ENCODE data around the gene TCEA2. TPM values are rescaled to one million over a fixed set of nuclear protein-coding genes. Genes with fewer than 3 reads are reported as not detected.

Gene TCEA2
- total RNA-seq, 2 experiments from 2014 or later, result 36.4 to 71.2 TPM

GRCh38 chr20:64113796-64114355, 50.9 kb downstream of the TCEA2 start:
- Histone ChIP-seq H3K9me2 (ENCODE audit: insufficient read depth, low read length) (no peaks in the 10 kb centered on the region), H4K20me1 (ENCODE audit: insufficient read depth, low read length) (no peaks in the 10 kb centered on the region), H3K4me2 (ENCODE audit: low read length) (no peak overlapping the region), H3K4me1 (ENCODE audit: insufficient read depth, low read length, poor library complexity, severe bottlenecking) (no peaks in the 10 kb centered on the region), H3K27ac (ENCODE audit: low read depth, low read length, poor library complexity, severe bottlenecking) (no peak overlapping the region), H2AFZ (ENCODE audit: low read length) (no peak overlapping the region), H3K4me3 (ENCODE audit: low read depth, low read length, poor library complexity, severe bottlenecking) (no peak overlapping the region), H3K36me3 (ENCODE audit: insufficient read depth, low read length) (no peaks in the 10 kb centered on the region), H3K79me2 (ENCODE audit: insufficient read depth, low read depth, low read length) (no peaks in the 10 kb centered on the region), H3K9me3 (ENCODE audit: low read length) (no peaks in the 10 kb centered on the region)
- DNase-seq (ENCODE audit: low spot score), result no peak
- no peak for TF ChIP-seq CTCF (conservative IDR thresholded peaks at IDR 0.05; ENCODE audit: low read length)
- no peak for TF ChIP-seq EZH2phosphoT487 (IDR thresholded peaks at IDR 0.05; ENCODE audit: borderline replicate concordance, low read depth, low read length)
- ChIA-PET CTCF (ENCODE audit: unreplicated experiment) (interaction anchor here (0.7 kb wide), 1 partner anchor 22 kb away, joined by 3 read pairs; no protein-coding TSS in a partner anchor), POLR2A (no interaction called here)
- intact Hi-C loops (cut with micrococcal nuclease; ENCODE audit: unreplicated experiment), result no loop called here
- no TSS peak for BruUV-seq (replicated peaks)

- no peak for TF ChIP-seq EZH2phosphoT487 (IDR thresholded peaks at IDR 0.05; ENCODE audit: borderline replicate concordance, low read depth, low read length)
- TF ChIP-seq CTCF (conservative IDR thresholded peaks at IDR 0.05; ENCODE audit: low read length), result no peak
- Histone ChIP-seq H4K20me1 (ENCODE audit: insufficient read depth, low read length) (no peaks in the 10 kb centered on the region), H3K27ac (ENCODE audit: low read depth, low read length, poor library complexity, severe bottlenecking) (no peak overlapping the region), H3K36me3 (ENCODE audit: insufficient read depth, low read length) (no peaks in the 10 kb centered on the region), H3K9me3 (ENCODE audit: low read length) (no peaks in the 10 kb centered on the region), H3K4me3 (ENCODE audit: low read depth, low read length, poor library complexity, severe bottlenecking) (no peak overlapping the region), H2AFZ (ENCODE audit: low read length) (no peak overlapping the region), H3K79me2 (ENCODE audit: insufficient read depth, low read depth, low read length) (no peaks in the 10 kb centered on the region), H3K4me1 (ENCODE audit: insufficient read depth, low read length, poor library complexity, severe bottlenecking) (peaks cover 2% of the 10 kb centered on the region), H3K4me2 (ENCODE audit: low read length) (no peak overlapping the region), H3K9me2 (ENCODE audit: insufficient read depth, low read length) (no peaks in the 10 kb centered on the region)
- CTCF ChIA-PET (ENCODE audit: unreplicated experiment), result no interaction called here
- intact Hi-C loops (cut with micrococcal nuclease; ENCODE audit: unreplicated experiment), result no loop called here
- BruUV-seq (replicated peaks), result no TSS peak
- DNase-seq (ENCODE audit: low spot score), result no peak
- POLR2A ChIA-PET, result no interaction called here
These were observed 51.5 kb downstream of the TCEA2 start for GRCh38 chr20:64114356-64114971.

- no TSS peak for BruUV-seq (replicated peaks)
- DNase-seq (ENCODE audit: low spot score), result no peak
- TF ChIP-seq EZH2phosphoT487 (IDR thresholded peaks at IDR 0.05; ENCODE audit: borderline replicate concordance, low read depth, low read length) (no peak), CTCF (conservative IDR thresholded peaks at IDR 0.05; ENCODE audit: low read length) (no peak)
- H3K4me3 ChIP-seq (ENCODE audit: low read depth, low read length, poor library complexity, severe bottlenecking), result no peak overlapping the region
- CTCF ChIA-PET (ENCODE audit: unreplicated experiment), result no interaction called here
- H2AFZ ChIP-seq (ENCODE audit: low read length), result no peak overlapping the region
- no peaks in the 10 kb centered on the region for H3K9me2 ChIP-seq (ENCODE audit: insufficient read depth, low read length)
- POLR2A ChIA-PET, result interaction anchor here (1.0 kb wide), 1 partner anchor 141 kb away, joined by 3 read pairs; no protein-coding TSS in a partner anchor
- H3K9me3 ChIP-seq (ENCODE audit: low read length), result no peaks in the 10 kb centered on the region
- H3K79me2 ChIP-seq (ENCODE audit: insufficient read depth, low read depth, low read length), result no peaks in the 10 kb centered on the region
- intact Hi-C loops (cut with micrococcal nuclease; ENCODE audit: unreplicated experiment), result no loop called here
- H3K36me3 ChIP-seq (ENCODE audit: insufficient read depth, low read length), result no peaks in the 10 kb centered on the region
- H3K4me1 ChIP-seq (ENCODE audit: insufficient read depth, low read length, poor library complexity, severe bottlenecking), result peaks cover 11% of the 10 kb centered on the region
- H3K4me2 ChIP-seq (ENCODE audit: low read length), result no peak overlapping the region
- no peaks in the 10 kb centered on the region for H4K20me1 ChIP-seq (ENCODE audit: insufficient read depth, low read length)
- H3K27ac ChIP-seq (ENCODE audit: low read depth, low read length, poor library complexity, severe bottlenecking), result no peak overlapping the region
These were observed 52.3 kb downstream of the TCEA2 start for GRCh38 chr20:64115171-64115911.
